H9 (cell line): ENCODE results near the gene COL8A2. TPM values are rescaled to one million over a fixed set of nuclear protein-coding genes. Genes with fewer than 3 reads are reported as not detected.

Experiments used
- DNase-seq: peaks from one replicate; pipeline ENCODE4 v3.0.0-alpha.2; 2017
- H2AFZ ChIP-seq: one replicate; pipeline ENCODE4 v1.6.1; 2013; ENCODE audit warnings: mild to moderate bottlenecking, low read length, control low read depth, moderate library complexity
- H2AK5ac ChIP-seq: 2 replicates; pipeline ENCODE4 v1.6.1; 2013; ENCODE audit warnings: low read length, control low read depth, mixed read lengths; ENCODE audit not compliant: insufficient read length
- H2BK120ac ChIP-seq: one replicate; pipeline ENCODE4 v1.6.1; 2013; ENCODE audit warnings: low read depth, mild to moderate bottlenecking, low read length, control low read depth, inconsistent platforms; ENCODE audit not compliant: poor library complexity, severe bottlenecking
- H2BK12ac ChIP-seq: 2 replicates; pipeline ENCODE4 v1.6.1; 2013; ENCODE audit warnings: low read length, control low read depth, mixed read lengths, low read depth; ENCODE audit not compliant: insufficient read length
- H2BK15ac ChIP-seq: 2 replicates; pipeline ENCODE4 v1.6.1; 2013; ENCODE audit warnings: low read depth, low read length, control low read depth
- H2BK20ac ChIP-seq: one replicate; pipeline ENCODE4 v1.6.1; 2013; ENCODE audit warnings: low read depth, mild to moderate bottlenecking, low read length, control low read depth, inconsistent platforms; ENCODE audit not compliant: poor library complexity, severe bottlenecking
- H2BK5ac ChIP-seq: 2 replicates; pipeline ENCODE4 v1.6.1; 2013; ENCODE audit warnings: low read length, control low read depth, mixed read lengths; ENCODE audit not compliant: insufficient read length
- H3K14ac ChIP-seq: 2 replicates; pipeline ENCODE4 v1.6.1; 2013; ENCODE audit warnings: low read length, control low read depth; ENCODE audit not compliant: insufficient read depth
- H3K18ac ChIP-seq: 2 replicates; pipeline ENCODE4 v1.6.1; 2013; ENCODE audit warnings: low read depth, mild to moderate bottlenecking, mixed read lengths, low read length, control low read depth; ENCODE audit not compliant: insufficient read length
- H3K23ac ChIP-seq: 2 replicates; pipeline ENCODE4 v1.6.1; 2013; ENCODE audit warnings: low read length, control low read depth, mixed read lengths, low read depth; ENCODE audit not compliant: insufficient read length
- H3K23me2 ChIP-seq: 2 replicates; pipeline ENCODE4 v1.6.1; 2013; ENCODE audit warnings: low read depth, mild to moderate bottlenecking, mixed read lengths, low read length, control low read depth; ENCODE audit not compliant: insufficient read length, poor library complexity, severe bottlenecking
- H3K27ac ChIP-seq: 2 replicates; pipeline ENCODE4 v1.5.1; 2013; ENCODE audit warnings: low read length, control low read depth, mixed read lengths, low read depth; ENCODE audit not compliant: insufficient read length
- H3K27me3 ChIP-seq: 2 replicates; pipeline ENCODE4 v1.6.1; 2013; ENCODE audit warnings: low read length, control low read depth, inconsistent platforms; ENCODE audit not compliant: insufficient read depth
- H3K4ac ChIP-seq: 2 replicates; pipeline ENCODE4 v1.6.1; 2013; ENCODE audit warnings: low read depth, mild to moderate bottlenecking, control low read depth, inconsistent platforms, low read length, moderate library complexity
- H3K4me1 ChIP-seq: 2 replicates; pipeline ENCODE4 v1.6.1; 2013; ENCODE audit warnings: low read length, control low read depth, inconsistent platforms; ENCODE audit not compliant: insufficient read depth
- H3K4me2 ChIP-seq: 2 replicates; pipeline ENCODE4 v1.6.1; 2013; ENCODE audit warnings: low read length, control low read depth, mixed read lengths; ENCODE audit not compliant: insufficient read length, insufficient read depth
- H3K56ac ChIP-seq: 2 replicates; pipeline ENCODE4 v1.6.1; 2013; ENCODE audit warnings: low read depth, mild to moderate bottlenecking, mixed read lengths, low read length, control low read depth; ENCODE audit not compliant: insufficient read length
- H3K79me1 ChIP-seq: 2 replicates; pipeline ENCODE4 v1.6.1; 2013; ENCODE audit warnings: low read depth, mild to moderate bottlenecking, moderate library complexity, low read length, control low read depth, inconsistent platforms; ENCODE audit not compliant: insufficient read depth, poor library complexity, severe bottlenecking
- H3K79me2 ChIP-seq: 2 replicates; pipeline ENCODE4 v1.6.1; 2013; ENCODE audit warnings: low read length, control low read depth, inconsistent platforms; ENCODE audit not compliant: insufficient read depth
- H3K9ac ChIP-seq: 2 replicates; pipeline ENCODE4 v1.6.1; 2013; ENCODE audit warnings: low read length, control low read depth, mixed read lengths; ENCODE audit not compliant: insufficient read length; ENCODE audit errors: extremely low read depth
- H3K9me3 ChIP-seq: one replicate; pipeline ENCODE4 v1.6.1; 2013; ENCODE audit warnings: low read depth, low read length, inconsistent platforms; ENCODE audit not compliant: control insufficient read depth
- H3T11ph ChIP-seq: one replicate; pipeline ENCODE4 v1.6.1; 2013; ENCODE audit warnings: mild to moderate bottlenecking, low read length, control low read depth, inconsistent platforms
- H4K20me1 ChIP-seq: one replicate; pipeline ENCODE4 v1.6.1; 2013; ENCODE audit not compliant: control insufficient read depth, insufficient read length, insufficient read depth
- H4K5ac ChIP-seq: 2 replicates; pipeline ENCODE4 v1.6.1; 2013; ENCODE audit warnings: low read depth, mild to moderate bottlenecking, mixed read lengths, low read length, control low read depth; ENCODE audit not compliant: insufficient read length
- H4K8ac ChIP-seq: replicated peaks from 2 replicates; pipeline ENCODE4 v1.6.1; 2013; ENCODE audit warnings: low read length, control low read depth, mixed read lengths, low read depth; ENCODE audit not compliant: insufficient read length
- H4K91ac ChIP-seq: 2 replicates; pipeline ENCODE4 v1.6.1; 2013; ENCODE audit warnings: low read depth, mild to moderate bottlenecking, moderate library complexity, mixed read lengths, low read length, control low read depth; ENCODE audit not compliant: insufficient read length
- H3K27ac Mint-ChIP-seq, 3 experiments: 2 replicates in 2 of 3; 3 replicates in 1 of 3; pipeline ENCODE4 v1.8.0; 2020 to 2021; ENCODE audit warnings: mixed read lengths in 3 of 3, mild to moderate bottlenecking in 1 of 3, moderate library complexity in 1 of 3
- H3K27me3 Mint-ChIP-seq: 2 replicates; pipeline ENCODE4 v1.8.0; 2021; ENCODE audit warnings: low read depth, mild to moderate bottlenecking, moderate library complexity, mixed read lengths
- H3K36me3 Mint-ChIP-seq, 3 experiments: 2 replicates in 2 of 3; 3 replicates in 1 of 3; pipeline ENCODE4 v1.8.0; 2020 to 2021; ENCODE audit warnings: low read depth in 3 of 3, mixed read lengths in 3 of 3; ENCODE audit not compliant: insufficient read depth in 1 of 3
- H3K4me1 Mint-ChIP-seq, 2 experiments: 2 replicates each; pipeline ENCODE4 v1.8.0; 2020; ENCODE audit warnings: mixed read lengths in 2 of 2
- H3K4me3 Mint-ChIP-seq, 2 experiments: 2 replicates in 1 of 2; 3 replicates in 1 of 2; pipeline ENCODE4 v1.8.0; 2020 to 2021; ENCODE audit warnings: mild to moderate bottlenecking in 2 of 2, mixed read lengths in 2 of 2, moderate library complexity in 1 of 2
- H3K9me3 Mint-ChIP-seq, 2 experiments: 2 replicates in 1 of 2; 3 replicates in 1 of 2; pipeline ENCODE4 v1.8.0; 2020; ENCODE audit warnings: mild to moderate bottlenecking in 2 of 2, mixed read lengths in 2 of 2, moderate library complexity in 1 of 2
- CTCF ChIP-seq: fragments of 200-600 bp; sonication (generic); conservative IDR thresholded peaks from 3 replicates; pipeline ENCODE4 v1.8.0; 2021; ENCODE audit warnings: antibody characterized with exemption, mild to moderate bottlenecking
- WGBS: extraction: QIAGEN DNeasy Blood & Tissue Kit; methylation state at CpG from one replicate; pipeline ENCODE4 v1.1.7; 2013; ENCODE audit warnings: missing lambda C conversion rate, low lambda C conversion rate, mixed read lengths; ENCODE audit not compliant: insufficient read length; ENCODE audit errors: extremely low coverage; 5-methylcytosine and 5-hydroxymethylcytosine counted together
- total RNA-seq: library from RNA; stranded (reverse); gene quantifications from 2 replicates; pipeline ENCODE4 v1.2.1, GENCODE V29; 2021

Gene COL8A2
- total RNA-seq, 1 experiment from 2014 or later: 1.5 TPM

- Mint-ChIP-seq H3K27me3 (peaks cover 32% of the 10 kb centered on the region), H3K36me3 (peaks cover 0 to 3% (median 0%) of the 10 kb centered on the region in 3 experiments; a peak in 1 of 7 replicates), H3K9me3 (no peaks in the 10 kb centered on the region), H3K4me1 (peaks cover 38 to 48% of the 10 kb centered on the region in 2 experiments), H3K27ac (peak overlapping the region in 2 of 3 experiments; percentile 55 to 90; a peak in 5 of 7 replicates), H3K4me3 (peak overlapping the region; percentile 81 to 92)
- H3K27me3 ChIP-seq: peaks cover 24% of the 10 kb centered on the region; the same call in 1 of the 2 replicates
- H3K4me1 ChIP-seq: 0 out of 2 replicates have a peak, but pooled peaks cover 3% of the 10 kb centered on the region
- no peaks in the 10 kb centered on the region for H3K9me3 ChIP-seq
- H3T11ph ChIP-seq: no peak overlapping the region
- H3K79me1 ChIP-seq: peaks cover 4% of the 10 kb centered on the region
- H4K91ac ChIP-seq: no peak overlapping the region
- H3K18ac ChIP-seq: no peak overlapping the region
- H3K23ac ChIP-seq: no peak overlapping the region
- no peak overlapping the region for H4K5ac ChIP-seq
- H2BK20ac ChIP-seq: no peak overlapping the region
- H2BK15ac ChIP-seq: no peak overlapping the region
- H2BK5ac ChIP-seq: no peak overlapping the region
- H3K9ac ChIP-seq: no peak overlapping the region
- no peak overlapping the region for H2BK120ac ChIP-seq
- H3K79me2 ChIP-seq: peaks cover 9% of the 10 kb centered on the region; the same call in 1 of the 2 replicates
- H4K8ac ChIP-seq: no peak overlapping the region
- H2AFZ ChIP-seq: no peak overlapping the region
- no peak for TF ChIP-seq CTCF
- peak overlapping the region; percentile 45; the same call in 1 of the 2 replicates for H3K14ac ChIP-seq
- no peak overlapping the region for H3K4ac ChIP-seq
- no CpG with 5 or more reads among the region's 9 CpGs for WGBS
- peak overlapping the region; percentile 78 for H3K4me2 ChIP-seq
- no peak overlapping the region for H3K27ac ChIP-seq
- no peak for DNase-seq
- no peak overlapping the region for H2AK5ac ChIP-seq
- H3K23me2 ChIP-seq: peaks cover 19% of the 10 kb centered on the region
- H4K20me1 ChIP-seq: no peaks in the 10 kb centered on the region
- no peak overlapping the region for H3K56ac ChIP-seq
- H2BK12ac ChIP-seq: no peak overlapping the region
Observed at GRCh38 chr1:36157115-36157903, 32.3 kb upstream of the COL8A2 start.
